Adrenal gland (tissue), 12 donors: ENCODE measurements around the gene NIPSNAP2. TPM values are rescaled to one million over a fixed set of nuclear protein-coding genes. Genes with fewer than 3 reads are reported as not detected.

Experiments
- DNase-seq, 7 donors: peaks; one replicate each; pipeline ENCODE4 v3.0.0-alpha.2; 2019 to 2020
- H3K27ac ChIP-seq, 5 donors: fragments of 200-600 bp; sonication (generic) in 4 of 5; 1 replicate in 3 of 5; 2 replicates in 2 of 5; pipeline versions ENCODE4 v1.5.1 to v1.8.0; 2016 to 2020; ENCODE audit warnings: mild to moderate bottlenecking in 1 of 5
- H3K27me3 ChIP-seq: fragments of 200-600 bp; 2 replicates; pipeline ENCODE4 v1.8.0; 2021
- H3K36me3 ChIP-seq, 2 donors: fragments of 200-600 bp; replicated peaks in 1 of 2; 1 replicate in 1 of 2; 2 replicates in 1 of 2; pipeline versions ENCODE4 v1.5.1 to v1.8.0; 2018 to 2022
- H3K4me1 ChIP-seq, 2 donors: fragments of 200-600 bp; replicated peaks in 1 of 2; 1 replicate in 1 of 2; 2 replicates in 1 of 2; pipeline versions ENCODE4 v1.5.1 to v1.8.0; 2018 to 2021
- H3K4me3 ChIP-seq, 4 donors: fragments of 200-600 bp; sonication (generic) in 3 of 4; one replicate each; pipeline ENCODE4 v1.5.1; 2016 to 2018
- H3K9me3 ChIP-seq, 3 donors: fragments of 200-600 bp; sonication (generic) in 1 of 3; replicated peaks in 1 of 3; 1 replicate in 2 of 3; 2 replicates in 1 of 3; pipeline versions ENCODE4 v1.5.1 to v1.8.0; 2016 to 2021
- CTCF ChIP-seq, 6 experiments: fragments of 450-650 bp in 4 of 6; fragments of 200-600 bp in 2 of 6; sonication (generic) in 1 of 6; IDR thresholded peaks; 1 replicate in 5 of 6; 2 replicates in 1 of 6; pipeline versions ENCODE4 v1.5.1 to v1.8.0; 2016 to 2021; ENCODE audit warnings: antibody characterized with exemption in 6 of 6, mild to moderate bottlenecking in 2 of 6, moderate library complexity in 1 of 6
- POLR2A ChIP-seq, 2 donors: fragments of 450-650 bp; IDR thresholded peaks; one replicate each; pipeline ENCODE4 v1.6.1; 2017; ENCODE audit warnings: antibody characterized with exemption in 2 of 2, mild to moderate bottlenecking in 2 of 2, moderate library complexity in 1 of 2
- WGBS, 4 donors: extraction: QIAGEN DNeasy Blood & Tissue Kit in 2 of 4; methylation state at CpG; one replicate each; pipeline versions ENCODE4 v1.1.5 to v1.1.7; 2013 to 2017; 5-methylcytosine and 5-hydroxymethylcytosine counted together
- intact Hi-C, 2 donors: fragments of 100-400 bp; cut with DNase I; formaldehyde crosslinking; loops; one replicate each; pipeline versions ENCODE4 v1.14.1 to v1.15.0; 2022 to 2023
- polyA plus RNA-seq, 3 donors: library from polyadenylated mRNA; stranded (reverse); fragments of 200-250 nt in 2 of 3; fragments of 350-450 nt in 1 of 3; fragmentation: Illumina TruSeq in 1 of 3; extraction: RNeasy Lipid Tissue Mini Kit (QIAGEN cat#74804) in 1 of 3; gene quantifications; one replicate each; pipeline ENCODE4 v1.2.3, GENCODE V29; 2013 to 2014
- total RNA-seq, 9 donors: library from RNA; depleted of rRNA in 4 of 9; stranded (reverse); fragments of >200 nt in 4 of 9; fragments of 120-200 nt in 1 of 9; fragmentation: NEBNext Ultra II Directional in 1 of 9; extraction: Animal tissue kit (Norgen Biotek cat#: 25700) in 1 of 9; gene quantifications; one replicate each; pipeline versions ENCODE4 v1.1.0 to v1.2.4, GENCODE V29; 2013 to 2023
- donor health status: healthy with polysubstance abuse.
- donor health status: Bipolar disorder and iron deficiency.
- donor health status: DM: yes; HTN: yes; CAD: no.
- donor health status: DM: no; HTN: no; CAD: no.
- donor health status: DM: no; HTN: no; CAD: no.
- donor health status: DM: yes; HTN: yes; CAD: no.

NIPSNAP2 gene
- total and polyA plus RNA-seq, 12 donors, result 37.1 to 171 (median 102) TPM

- WGBS, 4 donors, result 70 to 80% (median 73%) methylated on average over 6 of the region's 6 CpGs
- no peaks in the 10 kb centered on the region for H3K36me3 ChIP-seq
- H3K27ac ChIP-seq, result peak overlapping the region in 4 of 5 donors; percentile 75 to 96 (median 88)
- H3K9me3 ChIP-seq, result no peaks in the 10 kb centered on the region
- peak in 4 of 7 donors; percentile 13 to 48 (median 20) for DNase-seq
- intact Hi-C loops, result loop anchor here in 1 of 2 donors (10.0 kb wide), 1 partner anchor 108 kb away; no protein-coding TSS in a partner anchor
- TF ChIP-seq CTCF (IDR thresholded peaks at IDR 0.05) (no peak), POLR2A (IDR thresholded peaks at IDR 0.05) (no peak)
- peaks cover 29 to 32% of the 10 kb centered on the region in 2 donors for H3K4me1 ChIP-seq
- peak overlapping the region in 1 of 4 donors; percentile 23 for H3K4me3 ChIP-seq
- H3K27me3 ChIP-seq, result no peaks in the 10 kb centered on the region
Measured at GRCh38 chr7:55966851-55967250, 2.5 kb downstream of the NIPSNAP2 start.

GRCh38 chr7:55969391-55969790 is 5.0 kb downstream of the NIPSNAP2 start:
- Histone ChIP-seq H3K27ac (no peak overlapping the region), H3K4me1 (peaks cover 27 to 29% of the 10 kb centered on the region in 2 donors), H3K27me3 (no peaks in the 10 kb centered on the region), H3K4me3 (no peak overlapping the region), H3K9me3 (no peaks in the 10 kb centered on the region), H3K36me3 (no peaks in the 10 kb centered on the region)
- intact Hi-C loops, result loop anchor here in 1 of 2 donors (10.0 kb wide), 1 partner anchor 105 kb away; no protein-coding TSS in a partner anchor
- peak in 1 of 7 donors; percentile 48 for DNase-seq
- 88 to 96% (median 93%) methylated on average over 6 to 11 of the region's 11 CpGs for WGBS, 4 donors
- TF ChIP-seq CTCF (IDR thresholded peaks at IDR 0.05), result no peak
- no peak for TF ChIP-seq POLR2A (IDR thresholded peaks at IDR 0.05)

- Histone ChIP-seq H3K4me3 (no peak overlapping the region), H3K9me3 (no peaks in the 10 kb centered on the region), H3K36me3 (no peaks in the 10 kb centered on the region), H3K4me1 (peaks cover 24 to 25% of the 10 kb centered on the region in 2 donors), H3K27ac (peak overlapping the region in 1 of 5 donors; percentile 21), H3K27me3 (no peaks in the 10 kb centered on the region)
- intact Hi-C loops, result no loop called here
- no peak for DNase-seq
- WGBS, 4 donors, result 79 to 97% (median 91%) methylated on average over 7 of the region's 7 CpGs
- no peak for TF ChIP-seq POLR2A (IDR thresholded peaks at IDR 0.05)
- no peak for TF ChIP-seq CTCF (IDR thresholded peaks at IDR 0.05)
Measured at GRCh38 chr7:55970561-55970960, 6.2 kb downstream of the NIPSNAP2 start.

GRCh38 chr7:55970978-55971377 is 6.6 kb downstream of the NIPSNAP2 start:
- peaks cover 20 to 21% of the 10 kb centered on the region in 2 donors for H3K4me1 ChIP-seq
- WGBS, 4 donors, result 48 to 57% (median 51%) methylated on average over 8 of the region's 8 CpGs
- H3K4me3 ChIP-seq, result no peak overlapping the region
- H3K36me3 ChIP-seq, result no peaks in the 10 kb centered on the region
- no peaks in the 10 kb centered on the region for H3K27me3 ChIP-seq
- no peak for TF ChIP-seq CTCF (IDR thresholded peaks at IDR 0.05)
- TF ChIP-seq POLR2A (IDR thresholded peaks at IDR 0.05), result no peak
- H3K27ac ChIP-seq, result peak overlapping the region in 1 of 5 donors; percentile 21
- intact Hi-C loops, result no loop called here
- H3K9me3 ChIP-seq, result no peaks in the 10 kb centered on the region
- peak in 3 of 7 donors; percentile 27 to 41 (median 33) for DNase-seq
